Keratinocyte (primary cell): ENCODE data around the gene BANP.

Experiments
- CTCF ChIP-seq, 3 experiments: IDR thresholded peaks in 1 of 3; conservative IDR thresholded peaks in 1 of 3; optimal IDR thresholded peaks in 1 of 3; 2 replicates in 2 of 3; 3 replicates in 1 of 3; pipeline versions ENCODE3 to v1.5.1; 2011; ENCODE audit warnings: low read length in 3 of 3, mild to moderate bottlenecking in 3 of 3, moderate library complexity in 2 of 3, control low read depth in 1 of 3, inconsistent platforms in 1 of 3; ENCODE audit not compliant: insufficient read depth in 2 of 3; ENCODE audit errors: extremely low read depth in 1 of 3
- EZH2 ChIP-seq: IDR thresholded peaks from one replicate; pipeline ENCODE4 v1.6.1; 2012; ENCODE audit warnings: inconsistent platforms, mild to moderate bottlenecking, low read length, moderate library complexity

- TF ChIP-seq EZH2, result no peak
- no peak for TF ChIP-seq CTCF (optimal IDR thresholded peaks at IDR 0.05 in 1 of 3, IDR thresholded peaks at IDR 0.05 in 1 of 3, conservative IDR thresholded peaks at IDR 0.05 in 1 of 3; ENCODE audit: extremely low read depth in 1 of 3, insufficient read depth in 2 of 3, low read length in 3 of 3)
Observed at GRCh38 chr16:88035292-88035691, 84.1 kb downstream of the BANP start.
